Activated effector memory CD4-positive, alpha-beta T cell treated with Interleukin-2 at 50 U/mL for 16 hours (primary cell): Measurements from ENCODE around the gene WWOX.

Experiments
- DNase-seq: peaks from one replicate; pipeline ENCODE4 v3.0.0-alpha.2; 2020

Gene WWOX

DNA sequence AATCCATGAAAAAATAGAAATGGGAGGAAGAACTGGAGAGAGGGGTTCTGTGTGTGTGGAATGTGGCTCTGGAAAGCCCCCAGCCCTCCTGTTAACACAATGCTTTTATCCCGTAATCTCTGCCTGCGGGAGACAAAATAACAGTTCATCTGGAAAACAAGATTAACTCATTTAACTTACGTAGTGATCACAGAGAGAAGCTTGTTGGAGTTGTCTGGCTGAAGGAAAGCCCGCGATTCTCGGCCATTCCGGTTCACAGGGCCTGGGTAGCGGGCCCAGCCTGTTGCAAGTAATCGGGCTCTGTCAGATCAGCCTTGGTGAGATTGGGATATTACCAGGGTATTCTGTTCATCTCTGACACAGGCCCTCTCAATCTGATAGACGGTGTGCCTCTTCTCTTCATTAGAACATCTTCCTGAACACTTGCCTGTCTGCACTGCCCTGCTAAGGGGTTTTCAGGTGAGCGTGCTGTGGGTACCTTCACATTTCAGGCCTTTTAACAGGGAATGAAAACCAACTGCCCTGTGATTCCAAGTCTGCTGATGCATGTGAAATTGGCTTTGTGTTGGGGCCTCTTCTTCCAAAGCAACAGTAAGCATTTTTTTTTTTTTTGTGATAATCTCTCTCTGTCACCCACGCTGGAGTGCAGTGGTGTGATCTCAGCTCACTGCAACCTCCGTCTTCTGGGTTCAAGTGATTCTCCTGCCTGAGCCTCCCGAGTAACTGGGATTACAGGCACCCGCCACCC, 609.9 kb downstream of the WWOX start:
- no peak for DNase-seq

DNA sequence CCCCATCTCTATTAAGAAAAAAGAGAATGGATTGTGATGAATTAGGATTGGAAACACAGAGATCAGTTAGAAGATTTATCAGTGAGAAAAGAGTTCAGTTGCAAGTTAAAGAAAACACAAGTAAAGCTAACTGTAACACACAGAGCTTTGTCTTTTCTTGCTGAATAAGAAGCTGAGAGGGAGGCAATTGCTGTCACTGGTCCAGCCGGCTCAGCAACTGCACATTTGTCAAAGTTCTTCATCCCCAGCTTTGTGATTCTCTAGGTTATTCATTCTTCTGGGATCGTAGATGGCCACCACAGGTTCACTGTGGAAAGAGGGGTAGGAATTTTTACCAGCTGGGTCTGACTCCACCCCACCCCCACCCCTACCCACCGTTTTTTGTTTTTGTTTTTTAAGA, 615.7 kb downstream of the WWOX start:
- no peak for DNase-seq

DNA sequence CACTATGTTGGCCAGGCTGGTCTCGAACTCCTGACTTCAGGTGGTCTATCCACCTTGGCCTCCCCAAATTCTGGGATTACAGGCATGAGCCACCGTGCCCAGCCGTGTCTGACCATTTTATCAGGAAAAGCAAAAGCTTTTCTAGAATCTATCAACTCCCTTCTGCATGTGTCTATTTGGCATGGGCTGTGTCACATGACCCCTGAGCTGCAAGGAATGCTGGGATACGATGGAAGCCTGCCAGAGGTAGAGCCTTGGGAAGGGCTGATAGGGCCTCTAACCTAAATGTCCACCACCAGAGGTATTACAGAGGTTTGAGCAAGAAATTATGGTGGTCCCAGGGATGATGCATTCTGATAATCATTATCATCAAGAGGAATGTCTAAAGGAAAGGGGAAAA, 616.2 kb downstream of the WWOX start:
- no peak for DNase-seq

DNA sequence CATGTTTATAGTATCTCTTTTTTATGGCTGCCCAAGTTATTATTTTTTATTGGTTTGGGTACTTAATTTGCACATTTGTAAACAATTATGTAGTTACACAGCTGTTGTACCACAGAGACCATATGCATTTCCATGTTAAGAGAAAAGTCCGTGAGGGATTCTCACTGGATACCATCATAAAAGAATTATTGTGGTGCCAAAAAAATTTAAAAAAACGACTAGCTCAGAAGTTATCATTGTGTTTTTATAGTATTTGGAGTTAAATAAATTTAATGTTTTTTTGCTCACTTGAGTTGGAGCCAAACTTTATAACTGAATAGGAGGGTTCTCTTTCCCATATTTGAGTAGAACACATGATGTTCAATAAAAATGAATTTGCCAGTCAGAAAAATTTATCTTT, 618.7 kb downstream of the WWOX start:
- DNase-seq = no peak

DNA sequence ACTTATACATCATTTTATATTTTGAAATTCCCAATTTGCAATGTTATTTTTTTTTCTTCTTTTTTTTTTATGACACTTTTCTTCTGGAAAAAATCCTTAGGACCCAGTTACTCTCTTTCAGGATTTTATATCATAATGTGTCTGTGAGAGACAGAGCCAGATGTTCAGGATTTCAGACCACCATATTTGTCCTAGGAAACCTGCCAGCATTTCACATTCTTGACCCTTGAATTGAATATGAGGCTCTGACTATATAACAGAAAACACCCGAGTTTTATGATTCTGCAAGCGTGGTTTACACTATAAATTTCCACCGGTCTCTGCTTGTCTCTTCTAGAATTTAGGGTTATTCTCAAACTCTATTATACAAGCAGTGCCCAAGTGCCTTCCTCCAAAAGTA, 621.0 kb downstream of the WWOX start:
- DNase-seq = no peak

DNA sequence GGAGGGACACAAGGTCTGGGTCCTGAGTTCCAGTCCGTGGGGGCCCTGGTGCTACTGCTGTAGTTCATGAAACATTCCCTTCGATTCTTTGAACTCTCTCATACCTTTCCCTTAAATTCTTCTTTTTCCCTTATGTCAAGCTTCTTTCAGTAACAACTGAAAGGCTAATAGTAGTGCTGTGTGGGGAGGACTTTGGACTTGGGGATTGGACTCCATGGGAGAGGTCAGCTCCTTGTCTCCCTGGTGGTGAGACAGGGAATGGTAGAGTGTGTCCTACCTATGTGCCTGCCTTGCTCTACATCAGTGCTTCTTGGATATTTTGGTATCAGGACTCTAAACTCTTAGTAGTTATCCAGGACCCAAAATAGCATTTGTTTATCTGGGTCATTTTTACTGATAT, 628.1 kb downstream of the WWOX start:
- DNase-seq = no peak

DNA sequence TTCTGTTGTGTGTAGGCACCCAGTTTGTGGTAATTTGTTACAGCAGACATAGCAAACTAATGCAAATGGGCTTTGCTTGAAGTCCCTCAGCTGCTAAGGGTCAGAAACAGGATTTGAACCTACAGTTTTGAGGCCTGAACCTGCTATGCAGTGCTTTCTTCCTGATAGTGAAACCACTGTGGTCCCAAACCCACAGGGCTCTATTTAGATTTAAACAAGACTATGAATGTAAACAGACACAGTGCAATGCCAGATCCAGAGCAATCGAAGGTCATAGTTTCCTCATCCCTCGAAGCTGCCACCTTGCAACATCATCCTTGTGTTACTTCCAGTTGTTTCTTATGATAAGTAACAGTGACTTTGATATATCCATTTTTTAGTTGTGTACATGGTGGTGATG, 630.2 kb downstream of the WWOX start:
- no peak for DNase-seq

DNA sequence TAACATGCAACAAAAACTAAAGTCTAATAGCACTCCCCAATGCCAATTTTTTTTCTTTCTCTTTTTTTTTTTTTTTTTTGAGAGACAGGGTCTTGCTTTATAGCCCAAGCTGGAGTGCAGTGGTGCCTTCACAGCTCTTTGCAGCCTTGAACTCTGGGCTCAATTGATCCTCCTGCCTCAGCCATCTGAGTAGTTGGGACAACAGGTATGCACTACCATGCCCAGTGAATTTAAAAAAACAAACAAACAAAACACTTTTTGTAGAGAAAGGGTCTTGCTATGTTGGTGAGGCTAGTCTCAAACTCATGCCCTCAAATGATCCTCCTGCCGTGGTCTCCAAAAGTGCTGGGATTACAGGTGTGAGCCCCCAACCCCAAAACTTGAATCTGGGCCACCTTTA, 632.3 kb downstream of the WWOX start:
- DNase-seq = no peak

DNA sequence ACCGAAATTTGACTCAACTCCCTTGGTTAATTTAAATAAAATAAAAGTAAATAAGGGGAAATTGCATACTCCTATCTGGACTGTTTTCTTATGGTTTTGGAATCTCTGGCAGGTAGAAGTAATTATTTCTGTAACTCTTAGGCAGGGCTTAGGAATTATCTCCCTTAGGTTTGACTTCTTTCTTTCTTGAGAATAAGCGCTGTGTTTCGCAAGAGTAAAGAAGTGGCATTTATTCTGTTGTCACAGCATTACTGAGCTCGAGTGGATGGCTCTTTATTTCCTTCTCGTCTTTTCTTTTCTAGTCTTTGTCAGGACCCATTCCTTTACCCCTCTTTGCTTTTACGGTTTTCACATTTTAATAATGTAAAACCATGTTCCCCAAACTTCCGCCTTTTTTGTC, 633.2 kb downstream of the WWOX start:
- no peak for DNase-seq

DNA sequence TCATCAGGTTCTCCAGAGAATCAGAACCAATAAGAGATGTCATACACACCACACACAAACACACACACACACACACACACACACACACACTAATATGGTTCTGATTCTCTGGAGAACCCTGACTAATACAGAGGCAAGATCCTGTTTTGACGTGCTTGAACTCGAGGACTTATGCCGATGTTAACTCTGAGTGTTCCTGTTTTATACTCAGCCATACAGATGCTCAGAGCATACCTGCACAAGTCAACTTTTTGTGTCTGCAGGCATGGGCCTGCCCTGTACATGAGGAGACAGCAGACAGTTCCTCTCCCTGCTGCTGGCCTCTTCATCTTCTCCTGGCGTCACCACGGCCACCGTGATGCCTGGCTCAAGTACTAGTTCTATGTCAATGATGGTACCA, 635.9 kb downstream of the WWOX start:
- DNase-seq = no peak

DNA sequence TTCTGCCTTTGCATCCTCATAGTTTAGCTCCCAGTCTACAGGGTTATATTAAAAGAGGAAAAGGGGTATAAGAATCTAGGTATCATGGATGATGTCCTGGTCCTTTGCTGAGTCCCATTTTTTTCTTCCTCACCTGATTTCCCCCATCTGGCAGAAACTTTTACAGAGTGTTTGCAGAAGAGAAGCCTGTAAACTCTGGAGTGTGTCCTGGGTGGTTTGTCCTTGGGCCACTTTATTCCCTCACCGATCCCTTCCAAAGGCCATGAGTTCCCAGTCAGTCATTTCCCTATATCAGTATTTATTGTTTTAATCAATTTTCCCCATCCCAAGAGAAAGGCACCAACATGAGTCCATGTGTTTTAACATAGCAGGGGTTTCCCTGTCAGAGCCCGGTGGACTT, 638.2 kb downstream of the WWOX start:
- DNase-seq = no peak

DNA sequence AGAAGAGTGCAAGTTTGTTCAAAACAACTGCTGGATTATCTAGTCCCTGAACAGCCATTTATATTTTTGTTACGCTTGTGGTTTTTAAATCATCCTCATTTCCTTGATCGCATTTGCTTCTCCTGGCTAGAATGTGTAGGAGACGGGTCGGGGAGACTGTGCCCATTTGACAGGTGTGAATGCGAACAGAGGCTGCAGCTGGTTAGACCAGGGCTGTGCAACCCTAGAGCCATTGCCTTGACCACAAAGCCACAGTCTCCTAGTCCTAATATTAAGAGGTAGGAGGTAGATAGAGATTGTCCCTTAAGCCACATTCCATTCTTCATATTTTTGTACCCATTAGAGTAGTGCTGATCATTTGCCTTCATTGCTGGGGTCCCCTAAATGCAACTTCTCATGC, 639.1 kb downstream of the WWOX start:
- no peak for DNase-seq

DNA sequence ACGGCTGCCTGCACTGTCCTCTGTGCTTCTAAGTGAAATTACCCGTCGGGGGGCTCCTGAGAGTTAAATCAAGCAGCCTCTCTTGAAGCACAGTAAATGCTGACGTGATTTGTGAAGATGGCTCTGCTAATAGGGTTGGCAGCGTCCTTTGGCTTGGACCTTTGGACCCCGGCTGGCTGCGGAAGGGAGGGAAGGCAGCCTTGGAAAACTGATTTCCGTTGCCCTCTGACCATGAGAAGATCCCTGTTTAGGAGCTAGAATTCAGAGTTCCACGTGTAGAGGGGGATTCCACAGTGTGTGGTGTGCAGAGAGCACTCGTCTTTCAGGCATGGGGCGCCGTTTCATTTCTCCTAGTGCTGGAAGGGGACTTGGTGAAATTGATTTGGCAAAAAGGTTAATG, 640.8 kb downstream of the WWOX start:
- no peak for DNase-seq

DNA sequence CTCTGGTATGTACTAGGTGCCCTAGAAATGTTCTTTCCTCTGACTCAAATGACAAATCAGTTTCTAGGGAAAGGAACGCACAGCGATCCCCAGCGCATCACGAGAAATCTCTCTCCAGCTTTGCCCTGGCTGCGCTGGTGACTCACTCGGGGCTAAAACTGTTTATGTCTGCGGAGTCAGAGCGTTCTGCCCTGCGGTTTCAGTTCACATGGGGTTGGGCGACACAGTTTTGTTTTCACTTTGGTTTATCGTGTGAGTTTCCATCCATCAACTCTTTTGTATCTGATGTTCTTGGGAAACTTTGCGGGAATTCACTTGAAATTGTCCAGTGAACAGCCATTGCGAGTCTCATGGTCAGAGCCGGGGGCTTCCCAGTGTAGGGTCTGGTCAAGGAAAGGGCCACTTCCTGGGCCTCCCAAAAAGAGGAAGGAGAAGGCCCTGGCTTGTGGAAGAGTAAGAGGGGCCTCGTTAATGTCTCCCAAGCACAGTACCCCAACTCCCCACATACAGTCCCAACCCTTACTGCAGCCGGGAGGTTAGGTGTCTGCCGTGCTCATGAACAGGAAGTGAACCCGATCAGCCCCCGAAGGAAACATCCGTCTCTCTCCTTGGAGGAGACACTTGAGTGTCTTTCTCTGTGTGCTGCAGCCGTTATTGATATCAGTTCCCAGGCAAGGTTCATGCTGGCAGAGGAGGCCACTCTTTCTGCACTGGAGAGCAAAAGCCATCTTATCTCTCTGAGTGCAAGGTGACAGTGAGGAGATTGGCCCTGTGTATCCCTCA, 643.2 kb downstream of the WWOX start:
- peak; percentile 78 for DNase-seq

DNA sequence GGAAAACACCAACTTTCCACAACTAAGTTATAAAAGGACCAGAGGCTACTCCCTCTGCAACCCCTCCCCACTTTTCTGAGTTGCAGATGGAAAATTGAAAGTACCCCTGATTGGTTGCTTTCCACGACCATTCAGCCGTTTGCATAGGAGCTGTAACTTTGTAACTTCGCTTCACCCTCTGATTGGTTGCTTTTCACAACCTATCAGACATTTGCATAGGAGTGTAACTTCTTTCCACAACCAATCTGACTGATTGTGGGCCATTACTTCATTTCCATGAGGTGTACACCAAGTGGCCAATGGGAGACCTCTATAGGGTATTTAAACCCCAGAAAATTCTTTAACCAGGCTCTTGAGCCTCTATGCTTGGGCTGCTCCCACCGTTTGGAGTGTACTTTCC, 644.1 kb downstream of the WWOX start:
- no peak for DNase-seq

DNA sequence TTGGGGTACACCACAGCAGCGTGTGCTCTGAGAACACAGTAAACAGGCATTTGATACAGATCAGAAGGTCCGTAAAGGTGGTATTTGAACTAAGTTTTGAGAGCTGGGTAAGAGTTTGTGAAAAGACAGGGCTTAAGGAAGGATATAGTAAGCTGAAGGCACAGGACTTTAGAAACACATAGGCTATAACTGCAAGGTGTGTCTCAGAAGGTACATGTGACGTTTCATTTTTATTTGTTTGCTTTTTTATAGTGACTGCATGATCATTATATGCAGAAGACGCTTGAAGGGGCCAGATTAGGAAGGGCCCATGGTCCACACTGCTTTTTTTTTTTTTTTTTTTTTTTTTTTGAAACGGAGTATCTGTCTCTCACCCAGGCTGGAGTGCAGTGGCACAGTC, 644.6 kb downstream of the WWOX start:
- DNase-seq = no peak

DNA sequence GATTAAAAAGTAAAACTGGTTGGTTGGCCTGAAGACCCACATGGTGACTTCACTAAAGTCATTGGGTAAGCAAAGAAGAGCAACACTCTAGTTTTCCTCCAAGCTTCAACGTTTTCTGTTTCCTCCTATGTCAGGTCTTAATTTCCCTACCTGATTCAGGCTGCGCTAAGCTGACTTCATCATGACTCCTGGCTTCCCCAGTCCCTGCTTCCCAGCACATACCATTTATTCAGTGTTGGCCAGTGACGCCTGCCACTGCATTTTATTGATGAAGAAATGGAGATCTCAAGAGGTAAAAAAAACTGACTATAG, 645.3 kb downstream of the WWOX start:
- DNase-seq = no peak

DNA sequence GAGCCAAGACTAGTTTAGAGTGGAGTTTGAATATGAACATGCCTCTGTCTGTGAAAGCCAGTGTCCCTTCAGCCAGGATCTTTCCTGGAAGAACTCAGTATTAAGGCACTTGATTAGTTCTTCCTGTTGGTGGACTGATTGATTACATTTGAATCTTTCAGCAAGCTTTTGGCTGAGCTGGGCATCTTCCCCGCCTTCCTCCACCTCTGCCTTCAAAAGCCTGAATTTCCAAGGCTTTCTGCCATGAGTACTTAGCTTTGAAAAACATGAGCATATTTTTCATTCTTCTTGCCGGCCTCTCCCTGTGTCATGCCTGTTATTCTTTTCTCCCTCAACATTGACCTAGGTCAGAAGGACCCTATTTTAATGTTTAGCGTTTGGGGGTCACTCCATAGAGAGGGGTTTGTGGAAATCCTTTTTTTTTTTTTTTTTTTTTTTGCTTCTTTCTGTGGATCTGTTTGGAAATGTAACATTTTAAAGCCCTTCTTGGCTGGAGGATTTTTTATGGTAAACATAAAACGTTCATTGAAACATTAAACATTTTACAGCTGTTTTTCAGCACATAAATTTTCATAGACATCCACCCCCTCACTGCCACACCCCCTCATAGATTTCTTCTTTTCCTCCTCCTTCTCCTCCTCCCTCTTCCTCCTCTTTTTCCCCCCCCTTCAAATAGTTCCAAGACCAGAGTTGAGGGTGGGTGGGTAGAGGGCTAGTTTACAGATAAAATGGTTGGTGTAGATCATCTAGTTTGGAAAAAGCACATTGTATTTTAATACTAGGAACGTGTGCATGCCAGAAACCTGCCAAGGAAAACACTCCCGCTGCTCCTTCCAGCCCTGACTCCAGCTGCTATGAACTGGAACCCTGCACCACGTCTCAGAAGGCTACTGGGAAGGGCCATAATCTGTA, 645.9 kb downstream of the WWOX start:
- no peak for DNase-seq

DNA sequence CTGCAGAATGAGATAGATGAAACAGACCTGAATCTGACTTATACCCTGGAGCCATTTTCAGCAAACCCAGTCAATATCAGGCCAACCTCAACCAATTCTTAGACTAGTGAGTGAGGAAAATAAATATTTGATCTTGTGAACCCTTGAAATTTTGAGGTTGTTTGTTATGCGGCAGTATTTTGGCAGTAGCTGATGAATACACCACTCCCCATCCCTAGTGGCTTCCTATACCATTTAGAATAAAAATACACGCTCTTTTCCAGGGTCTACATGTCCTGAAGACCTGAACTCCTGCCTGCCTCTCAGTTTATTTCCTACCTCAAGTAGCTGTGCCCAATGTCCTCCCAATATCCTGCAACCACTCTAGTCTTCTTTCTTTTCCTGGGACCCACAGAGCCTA, 647.3 kb downstream of the WWOX start:
- DNase-seq = no peak

DNA sequence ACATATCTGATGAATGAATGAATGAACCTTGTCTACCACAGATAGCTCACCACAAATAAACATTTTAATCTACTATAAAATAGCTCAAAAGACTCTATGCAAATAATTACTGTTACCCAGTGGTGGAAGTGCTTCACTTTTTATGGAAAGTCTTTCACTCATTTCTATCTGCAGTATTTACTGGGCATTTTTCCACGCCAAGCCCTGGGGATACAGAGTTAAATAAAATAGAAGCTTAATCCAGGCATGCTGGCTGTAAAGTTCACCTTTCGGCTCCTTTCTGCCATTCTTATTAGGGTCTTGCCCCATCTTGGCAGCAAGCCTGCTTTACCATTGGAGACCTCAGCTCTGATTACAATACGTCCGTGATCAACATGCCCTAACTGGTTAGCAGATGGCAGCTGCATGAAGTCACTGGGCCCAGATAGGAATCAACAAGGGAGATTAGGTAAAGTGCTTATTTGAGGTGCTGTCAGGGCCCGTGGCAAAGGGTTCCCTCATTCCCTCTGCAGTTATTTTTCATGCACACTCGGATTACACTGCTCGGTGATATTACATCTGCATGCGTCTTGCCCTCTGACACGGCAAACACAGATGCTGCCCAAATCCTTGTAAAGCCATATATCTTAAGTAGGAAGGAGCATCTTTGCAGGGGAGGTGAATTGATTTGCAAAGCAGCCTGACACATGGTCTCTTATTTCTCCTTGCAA, 648.9 kb downstream of the WWOX start:
- DNase-seq = no peak

DNA sequence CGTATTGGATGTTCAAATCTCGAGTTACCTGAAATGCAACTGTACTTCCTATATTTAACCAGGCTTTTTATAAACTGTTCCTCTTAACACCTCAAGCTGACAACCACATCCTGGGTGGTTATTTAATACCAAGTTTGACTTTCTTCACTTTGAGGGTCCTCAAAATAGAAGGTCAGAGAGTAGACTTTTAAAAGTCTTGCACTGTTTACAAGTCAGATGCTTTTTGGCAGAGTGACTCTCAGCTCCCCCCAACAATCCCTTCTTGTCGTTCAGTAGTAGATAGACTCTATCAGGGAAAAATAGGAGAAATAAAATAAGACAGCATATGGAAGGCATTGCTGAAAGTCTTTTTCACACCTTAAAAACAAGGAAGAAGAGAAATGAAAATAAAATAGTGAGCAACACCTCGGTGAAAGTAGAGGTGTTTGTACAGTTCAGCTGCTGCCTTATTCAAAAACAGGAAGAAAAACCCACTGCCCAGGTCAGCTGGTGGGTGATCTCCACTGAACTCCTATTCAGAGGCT, 650.4 kb downstream of the WWOX start:
- no peak for DNase-seq

DNA sequence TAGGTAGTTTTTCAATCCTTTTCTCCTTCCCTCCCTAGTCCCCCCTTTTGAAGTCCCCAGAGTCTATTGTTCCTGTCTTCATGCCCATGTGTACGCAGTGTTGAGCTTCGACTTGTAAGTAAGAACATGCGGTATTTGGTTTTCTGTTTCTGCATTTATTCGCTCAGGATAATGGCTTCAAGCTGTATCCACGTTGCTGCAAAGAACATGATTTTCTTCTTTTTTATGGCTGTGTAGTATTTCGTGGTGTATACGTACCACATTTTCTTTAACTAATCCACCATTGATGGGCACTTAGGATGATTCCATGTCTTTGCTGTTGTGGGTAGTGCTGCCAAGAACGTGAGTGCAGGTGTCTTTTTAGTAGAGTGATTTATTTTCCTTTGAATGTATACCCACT, 651.2 kb downstream of the WWOX start:
- DNase-seq = no peak

DNA sequence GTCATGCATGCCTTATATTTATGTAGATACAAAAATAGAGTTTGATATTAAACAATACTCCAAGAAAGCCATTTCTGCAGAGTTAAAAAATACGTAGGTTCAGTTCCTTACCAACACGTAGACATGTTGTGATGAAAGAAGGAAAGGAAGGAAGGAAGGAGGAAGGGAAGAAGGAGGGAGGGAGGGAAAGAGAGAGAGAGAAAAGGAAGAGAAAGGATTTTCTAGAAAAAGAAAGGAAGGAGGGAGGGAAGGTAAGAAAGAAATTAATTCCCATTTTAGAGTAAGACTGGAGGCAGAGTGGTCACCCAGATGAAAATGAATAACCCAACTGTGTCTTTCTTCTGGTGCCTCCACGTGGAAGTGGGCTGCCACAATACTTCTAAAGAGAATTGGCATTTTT, 652.1 kb downstream of the WWOX start:
- DNase-seq = no peak
